K562 (cell line): ENCODE data around the gene MID1IP1. TPM values are rescaled to one million over a fixed set of nuclear protein-coding genes. Genes with fewer than 3 reads are reported as not detected.

Source experiments
- BCLAF1 ChIP-seq, 2 experiments: fragments of 450-650 bp in 1 of 2; IDR thresholded peaks; 2 replicates each; pipeline ENCODE4 v1.6.1; 2011 to 2017; ENCODE audit warnings: low read depth in 2 of 2, antibody characterized with exemption in 1 of 2, borderline replicate concordance in 1 of 2, low read length in 1 of 2, mild to moderate bottlenecking in 1 of 2, mixed read lengths in 1 of 2; ENCODE audit not compliant: control insufficient read depth in 1 of 2
- CREM ChIP-seq: IDR thresholded peaks from 2 replicates; pipeline ENCODE4 v1.6.1; 2014; ENCODE audit warnings: antibody characterized with exemption, low read depth
- DIDO1 ChIP-seq: fragments of 450-650 bp; IDR thresholded peaks from 2 replicates; pipeline ENCODE4 v1.6.1; 2016; ENCODE audit warnings: low read depth, missing biosample characterization, missing genetic modification characterization
- ETV1 ChIP-seq: fragments of 450-650 bp; conservative IDR thresholded peaks from 2 replicates; pipeline ENCODE4 v1.6.1; 2016; ENCODE audit warnings: missing genetic modification characterization, control low read depth, low read depth, missing compliant biosample characterization
- HBP1 ChIP-seq: fragments of 450-650 bp; formaldehyde crosslinking; IDR thresholded peaks from 2 replicates; pipeline ENCODE4 v1.4.0; 2022; ENCODE audit warnings: missing genetic modification characterization
- ILF3 ChIP-seq: fragments of 450-650 bp; IDR thresholded peaks from 2 replicates; pipeline ENCODE4 v1.6.1; 2018; ENCODE audit warnings: antibody characterized with exemption, mild to moderate bottlenecking, moderate library complexity, borderline replicate concordance
- JUND ChIP-seq, 2 experiments: IDR thresholded peaks; 2 replicates in 1 of 2; 3 replicates in 1 of 2; pipeline ENCODE4 v1.6.1; 2011; ENCODE audit warnings: borderline replicate concordance in 2 of 2, low read depth in 2 of 2, low read length in 2 of 2, improper control_type of control experiment in 1 of 2, missing biosample characterization in 1 of 2, missing genetic modification characterization in 1 of 2, missing genetic modification reagents in 1 of 2
- KDM1A ChIP-seq, 2 experiments: fragments of 450-650 bp; IDR thresholded peaks; 2 replicates each; pipeline ENCODE4 v1.6.1; 2016; ENCODE audit warnings: mild to moderate bottlenecking in 2 of 2
- polyA plus RNA-seq, 8 experiments: library from polyadenylated mRNA; depleted of rRNA in 4 of 8; stranded (reverse) in 5 of 8; unstranded in 3 of 8; fragments of >200 nt; fragmentation: Nextera tagmentation in 2 of 8; fragmentation: Illumina TruSeq in 1 of 8; extraction: Ambion mirVana in 2 of 8; extraction: Trizol in 1 of 8; gene quantifications; 2 replicates each; pipeline versions ENCODE4 v1.2.1 to v1.2.3, GENCODE V29; 2011 to 2014; ENCODE audit warnings: inconsistent platforms in 1 of 8, missing spikeins in 1 of 8
- total RNA-seq, 7 experiments: library from RNA; depleted of rRNA in 6 of 7; stranded (reverse); fragments of >200 nt in 6 of 7; fragmentation: Illumina TruSeq in 2 of 7; extraction: Trizol in 2 of 7; gene quantifications; 2 replicates each; pipeline versions ENCODE4 v1.2.1 to v1.2.3, GENCODE V29; 2011 to 2021; ENCODE audit warnings: low replicate concordance in 1 of 7

MID1IP1 gene
- total and polyA plus RNA-seq, 9 of the 15 experiments (the other 6 are each of a cell fraction or from before 2014, with no cell fraction given): 0.51 to 102 (median 27.5) TPM

GRCh38 chrX:38845426-38845825 lies 44.2 kb downstream of the MID1IP1 start (continued):
- TF ChIP-seq ETV1 (tag) (no peak), BCLAF1 (IDR thresholded peaks at IDR 0.05; ENCODE audit: borderline replicate concordance in 1 of 2, control insufficient read depth in 1 of 2, low read depth in 2 of 2, low read length in 1 of 2) (no peak), ILF3 (no peak), JUND (IDR thresholded peaks at IDR 0.05; ENCODE audit: borderline replicate concordance, low read depth, low read length) (no peak), JUND (tag; IDR thresholded peaks at IDR 0.05; ENCODE audit: borderline replicate concordance, low read depth, low read length) (no peak), KDM1A (IDR thresholded peaks at IDR 0.05) (no peak), CREM (no peak), DIDO1 (tag) (no peak), HBP1 (CRISPR knock-in tag) (no peak)
